Measurements from ENCODE around the gene CERCAM. TPM values are rescaled to one million over a fixed set of nuclear protein-coding genes. Genes with fewer than 3 reads are reported as not detected.
"Not testable (repeated sequence)": the region's sequence is repeated elsewhere in the genome, so short reads cannot be mapped to it uniquely, and the experiment has no call there.

CERCAM gene
- total and polyA plus RNA-seq, 8 donors: 13.0 to 29.9 (median 18.8) TPM

DNA sequence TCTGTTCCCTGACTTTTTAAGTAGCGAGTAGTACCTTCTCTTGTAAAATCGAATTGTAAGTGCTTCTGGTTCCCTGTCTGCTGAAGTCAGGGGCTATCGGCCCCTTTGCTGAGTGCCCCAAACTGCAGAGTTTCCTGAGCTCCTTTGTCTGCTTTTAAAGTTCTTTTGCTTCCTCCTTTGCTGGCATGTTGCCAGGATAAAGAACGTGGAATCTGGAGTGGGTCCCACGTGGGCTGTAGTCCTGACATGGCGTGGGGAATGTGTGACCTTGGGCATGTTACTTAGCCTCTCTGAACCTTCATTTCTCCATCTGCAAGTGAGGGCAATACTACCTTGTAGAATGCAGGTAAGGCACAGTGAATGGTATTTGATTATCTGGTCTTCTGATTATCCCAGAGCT lies 21.5 kb downstream of the CERCAM start:
- ATAC-seq (no peak), FAIRE-seq (no peak), DNase-seq (no peak)
- TF ChIP-seq, protein P1, sequence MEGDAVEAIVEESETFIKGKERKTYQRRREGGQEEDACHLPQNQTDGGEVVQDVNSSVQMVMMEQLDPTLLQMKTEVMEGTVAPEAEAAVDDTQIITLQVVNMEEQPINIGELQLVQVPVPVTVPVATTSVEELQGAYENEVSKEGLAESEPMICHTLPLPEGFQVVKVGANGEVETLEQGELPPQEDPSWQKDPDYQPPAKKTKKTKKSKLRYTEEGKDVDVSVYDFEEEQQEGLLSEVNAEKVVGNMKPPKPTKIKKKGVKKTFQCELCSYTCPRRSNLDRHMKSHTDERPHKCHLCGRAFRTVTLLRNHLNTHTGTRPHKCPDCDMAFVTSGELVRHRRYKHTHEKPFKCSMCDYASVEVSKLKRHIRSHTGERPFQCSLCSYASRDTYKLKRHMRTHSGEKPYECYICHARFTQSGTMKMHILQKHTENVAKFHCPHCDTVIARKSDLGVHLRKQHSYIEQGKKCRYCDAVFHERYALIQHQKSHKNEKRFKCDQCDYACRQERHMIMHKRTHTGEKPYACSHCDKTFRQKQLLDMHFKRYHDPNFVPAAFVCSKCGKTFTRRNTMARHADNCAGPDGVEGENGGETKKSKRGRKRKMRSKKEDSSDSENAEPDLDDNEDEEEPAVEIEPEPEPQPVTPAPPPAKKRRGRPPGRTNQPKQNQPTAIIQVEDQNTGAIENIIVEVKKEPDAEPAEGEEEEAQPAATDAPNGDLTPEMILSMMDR (IDR thresholded peaks at IDR 0.05): no peak
- H3K36me3 ChIP-seq: no peaks in the 10 kb centered on the region
- H3K27me3 ChIP-seq: no peaks in the 10 kb centered on the region
- H3K27ac ChIP-seq: no peak overlapping the region
- 25 to 38% methylated on average over 6 of the region's 6 CpGs for WGBS, 2 donors
- no peaks in the 10 kb centered on the region for H3K4me1 ChIP-seq
- intact Hi-C loops (cut with DNase I): no loop called here
- H3K9me3 ChIP-seq: no peaks in the 10 kb centered on the region
- no peak overlapping the region for H3K4me3 ChIP-seq

DNA sequence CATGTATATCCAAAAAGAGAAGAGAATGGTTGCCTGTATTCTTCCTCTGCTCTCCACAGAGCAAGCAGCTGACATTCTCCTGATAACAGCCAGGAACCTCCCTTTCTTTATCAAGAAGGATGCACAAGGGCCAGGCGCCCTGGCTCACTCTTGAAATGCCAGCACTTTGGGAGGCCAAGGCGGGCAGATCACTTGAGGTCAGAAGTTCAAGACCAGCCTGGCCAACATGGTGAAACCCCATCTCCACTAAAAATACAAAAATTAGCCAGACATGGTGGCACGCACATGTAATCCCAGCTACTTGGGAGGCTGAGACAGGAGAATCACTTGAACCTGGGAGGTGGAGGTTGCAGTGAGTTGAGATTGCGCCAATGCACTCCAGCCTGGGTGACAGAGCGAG lies 25.8 kb downstream of the CERCAM start:
- H3K9me3 ChIP-seq; H3K4me1 ChIP-seq; H3K36me3 ChIP-seq; intact Hi-C loops (cut with DNase I); ATAC-seq; H3K27me3 ChIP-seq; H3K27ac ChIP-seq; H3K4me3 ChIP-seq; FAIRE-seq; DNase-seq: not testable (repeated sequence)
- WGBS, 2 donors: 93 to 96% methylated on average over 5 of the region's 5 CpGs

DNA sequence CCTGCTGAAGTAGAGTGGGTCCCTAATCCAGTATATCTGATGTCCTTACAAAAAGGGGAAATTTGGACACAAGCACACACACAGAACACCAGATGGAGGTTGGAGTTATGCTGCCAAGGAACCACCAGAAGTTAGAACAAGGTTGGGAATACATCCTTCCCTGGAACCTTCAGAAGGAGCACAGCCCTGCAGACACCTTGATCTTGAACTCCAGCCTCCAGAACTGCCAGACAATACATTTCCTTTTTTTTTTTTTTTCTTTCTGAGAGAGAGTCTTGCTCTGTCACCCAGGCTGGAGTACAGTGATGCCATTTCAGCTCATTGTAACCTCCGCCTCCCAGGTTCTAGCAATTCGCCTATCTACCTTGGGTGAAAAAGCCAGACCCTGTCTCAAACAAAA lies 28.1 kb downstream of the CERCAM start:
- intact Hi-C loops (cut with DNase I): no loop called here
- Histone ChIP-seq H3K4me3 (no peak overlapping the region), H3K36me3 (no peaks in the 10 kb centered on the region), H3K27me3 (no peaks in the 10 kb centered on the region), H3K4me1 (no peaks in the 10 kb centered on the region), H3K9me3 (no peaks in the 10 kb centered on the region), H3K27ac (no peak overlapping the region)
- no peak for FAIRE-seq
- TF ChIP-seq, protein P1 (IDR thresholded peaks at IDR 0.05): no peak
- DNase-seq: no peak
- WGBS, 2 donors: 97 to 99% methylated on average over 2 of the region's 2 CpGs
- no peak for ATAC-seq

DNA sequence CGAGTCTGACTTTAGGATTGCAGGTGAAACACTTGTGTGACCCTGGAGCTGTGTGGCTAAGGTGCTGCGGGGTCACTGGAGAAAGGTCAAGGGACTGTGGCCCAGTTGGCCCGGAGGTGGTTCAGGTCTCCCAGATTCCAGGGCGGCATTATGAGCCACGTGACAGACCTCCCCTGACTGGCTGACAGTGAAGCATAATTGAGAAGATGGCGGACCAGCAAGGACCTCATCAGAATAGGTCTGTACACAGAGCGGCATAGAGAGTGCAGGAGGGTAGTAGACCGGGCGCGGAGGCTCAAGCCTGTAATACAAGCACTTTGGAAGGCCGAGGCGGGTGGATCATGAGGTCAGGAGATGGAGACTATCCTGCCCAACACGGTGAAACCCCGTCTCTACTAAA lies 34.3 kb downstream of the CERCAM start:
- intact Hi-C loops (cut with DNase I): no loop called here
- no peak for DNase-seq
- WGBS, 2 donors: 78 to 86% methylated on average over 14 of the region's 14 CpGs
- Histone ChIP-seq H3K27me3 (no peaks in the 10 kb centered on the region), H3K36me3 (no peaks in the 10 kb centered on the region), H3K4me3 (no peak overlapping the region), H3K9me3 (no peaks in the 10 kb centered on the region), H3K4me1 (peaks cover 0 to 2% (median 0%) of the 10 kb centered on the region in 3 donors), H3K27ac (no peak overlapping the region)
- no peak for ATAC-seq
- TF ChIP-seq, protein P1 (IDR thresholded peaks at IDR 0.05): no peak
- no peak for FAIRE-seq

DNA sequence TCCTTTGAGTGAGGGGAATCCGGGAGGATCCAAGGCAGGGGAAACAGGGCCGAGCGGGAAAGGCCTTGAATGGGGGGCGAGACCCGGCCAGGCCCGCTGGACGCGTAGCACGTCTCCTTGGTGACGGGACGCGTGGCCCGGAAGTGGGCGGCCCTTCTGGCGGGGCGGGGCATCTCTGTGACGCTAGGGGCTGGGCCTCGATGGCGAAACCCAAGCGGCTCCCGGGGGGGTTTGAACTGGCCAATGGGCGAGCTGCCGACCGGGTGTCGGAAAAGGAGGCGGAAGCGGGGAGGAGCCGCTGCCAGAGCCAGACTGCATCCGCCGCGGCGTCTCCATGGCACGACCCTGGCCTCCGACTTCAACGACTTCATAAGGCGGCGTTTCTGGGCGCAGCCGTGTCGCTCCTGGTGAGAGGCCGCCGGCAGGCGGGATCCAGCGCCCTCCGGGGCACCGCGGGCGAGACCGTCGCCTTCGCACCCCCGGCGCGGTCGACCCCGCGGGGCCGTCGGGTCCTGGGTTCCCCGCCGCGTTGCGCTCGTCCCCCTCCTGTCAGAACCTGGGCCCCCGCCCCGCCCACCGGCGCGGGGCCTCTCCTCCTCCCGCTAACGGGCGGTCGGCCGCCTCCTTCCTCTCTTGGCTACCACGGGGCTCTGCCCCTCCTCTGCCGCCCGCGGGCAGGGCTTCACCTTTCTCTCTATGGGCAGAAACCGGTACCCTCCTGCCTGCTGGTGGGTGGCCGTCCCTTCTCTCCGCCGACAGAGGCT lies 35.4 kb downstream of the CERCAM start, which contains the start of gene ODF2:
Gene ODF2 (plus strand): TSS at position 158 of the 764 bp plus-strand sequence. CDS start 86 bp downstream, at position 244.
- Histone ChIP-seq H3K27me3 (no peaks in the 10 kb centered on the region), H3K9me3 (no peaks in the 10 kb centered on the region), H3K4me3 (peak within 1 kb of the TSS; percentile 95 to 99 (median 98)), H3K27ac (peak within 1 kb of the TSS; percentile 38 to 76 (median 56)), H3K4me1 (peaks cover 0 to 2% (median 0%) of the 10 kb centered on the region in 3 donors), H3K36me3 (no peaks in the 10 kb centered on the region)
- FAIRE-seq (peak; percentile 53), DNase-seq (peak; percentile 98 to 99 (median 98)), ATAC-seq (peak; percentile 97 to 98 (median 98))
- WGBS, 2 donors: 0% methylated on average over 39 to 82 of the region's 82 CpGs
- TF ChIP-seq, protein P1 (IDR thresholded peaks at IDR 0.05): no peak
- intact Hi-C loops (cut with DNase I): no loop called here

All from pancreas (tissue), 10 donors.